ENCODE results near the gene KCNE2.
"Not testable (repeated sequence)": the region's sequence is repeated elsewhere in the genome, so short reads cannot be mapped to it uniquely, and the experiment has no call there.

The KCNE2 gene

GRCh38 chr21:34353182-34353581 lies 10.6 kb upstream of the KCNE2 start:
- no peak for DNase-seq (ENCODE audit: low read depth)

- no peak for DNase-seq (ENCODE audit: low read depth)
Observed at GRCh38 chr21:34354836-34355235, 9.0 kb upstream of the KCNE2 start.

GRCh38 chr21:34355570-34355969 lies 8.2 kb upstream of the KCNE2 start:
- DNase-seq (ENCODE audit: low read depth) = no peak

- DNase-seq (ENCODE audit: low read depth) = no peak
Observed at GRCh38 chr21:34357889-34358288, 5.9 kb upstream of the KCNE2 start.

- no peak for DNase-seq (ENCODE audit: low read depth)
Observed at GRCh38 chr21:34358866-34359265, 4.9 kb upstream of the KCNE2 start.

- DNase-seq (ENCODE audit: low read depth) = no peak
Observed at GRCh38 chr21:34360488-34361241, 3.1 kb upstream of the KCNE2 start.

GRCh38 chr21:34362136-34362444 lies 1.7 kb upstream of the KCNE2 start:
- no peak for DNase-seq (ENCODE audit: low read depth)

GRCh38 chr21:34362670-34363069 lies 1.1 kb upstream of the KCNE2 start:
- no peak for DNase-seq (ENCODE audit: low read depth)

GRCh38 chr21:34364921-34365320 lies 1.1 kb downstream of the KCNE2 start:
- no peak for DNase-seq (ENCODE audit: low read depth)

GRCh38 chr21:34365809-34366208 lies 2.0 kb downstream of the KCNE2 start:
- no peak for DNase-seq (ENCODE audit: low read depth)

GRCh38 chr21:34367320-34367935 lies 3.6 kb downstream of the KCNE2 start:
- DNase-seq (ENCODE audit: low read depth) = peak; percentile 13

- no peak for DNase-seq (ENCODE audit: low read depth)
Observed at GRCh38 chr21:34369741-34370140, 5.9 kb downstream of the KCNE2 start.

- no peak for DNase-seq (ENCODE audit: low read depth)
Observed at GRCh38 chr21:34372321-34372720, 8.5 kb downstream of the KCNE2 start.

- DNase-seq (ENCODE audit: low read depth) = not testable (repeated sequence)
Observed at GRCh38 chr21:34374462-34374861, 10.7 kb downstream of the KCNE2 start.

GRCh38 chr21:34374940-34375618 lies 11.3 kb downstream of the KCNE2 start, which contains the start of gene SMIM11:
Gene SMIM11, plus strand, starts transcription at chr21:34375507. Its CDS starts 3,998 bp downstream, at chr21:34379505.
- DNase-seq (ENCODE audit: low read depth) = not testable (repeated sequence)

GRCh38 chr21:34375619-34375972 lies 11.8 kb downstream of the KCNE2 start:
- DNase-seq (ENCODE audit: low read depth) = not testable (repeated sequence)

- DNase-seq (ENCODE audit: low read depth) = not testable (repeated sequence)
Observed at GRCh38 chr21:34383138-34383537, 19.3 kb downstream of the KCNE2 start.

GRCh38 chr21:34383724-34384415 lies 20.1 kb downstream of the KCNE2 start:
- not testable (repeated sequence) for DNase-seq (ENCODE audit: low read depth)

- DNase-seq (ENCODE audit: low read depth) = not testable (repeated sequence)
Observed at GRCh38 chr21:34400522-34400921, 36.7 kb downstream of the KCNE2 start.

- DNase-seq (ENCODE audit: low read depth) = not testable (repeated sequence)
Observed at GRCh38 chr21:34404742-34405141, 40.9 kb downstream of the KCNE2 start.

- DNase-seq (ENCODE audit: low read depth) = not testable (repeated sequence)
Observed at GRCh38 chr21:34405686-34406085, 41.9 kb downstream of the KCNE2 start.

GRCh38 chr21:34406102-34406501 lies 42.3 kb downstream of the KCNE2 start:
- DNase-seq (ENCODE audit: low read depth) = not testable (repeated sequence)

GRCh38 chr21:34406676-34407075 lies 42.9 kb downstream of the KCNE2 start:
- not testable (repeated sequence) for DNase-seq (ENCODE audit: low read depth)

Data from activated T-cell treated with anti-CD3 and anti-CD28 coated beads for 1 hour (primary cell).